ENCODE measurements around the gene TMEM273. TPM values are rescaled to one million over a fixed set of nuclear protein-coding genes. Genes with fewer than 3 reads are reported as not detected.
A peak's percentile ranks its signal among the peaks of the same experiment; 100 is the strongest.

The TMEM273 gene
- total and polyA plus RNA-seq, 4 donors = 12.0 to 41.8 (median 17.5) TPM

- DNase-seq = no peak
- no peak for ATAC-seq (ENCODE audit: insufficient read depth, low FRiP score)
- peaks cover 3 to 57% (median 12%) of the 10 kb centered on the region in 5 donors for H3K4me1 ChIP-seq (ENCODE audit: control insufficient read depth in 5 of 5, insufficient read depth in 5 of 5, low read length in 5 of 5)
- H3K36me3 ChIP-seq (ENCODE audit: control insufficient read depth in 4 of 4, insufficient read depth in 4 of 4, low read length in 4 of 4) = no peaks in the 10 kb centered on the region
- H3K9me3 ChIP-seq (ENCODE audit: control insufficient read depth in 4 of 4, insufficient read depth in 3 of 4, low read length in 3 of 4) = no peaks in the 10 kb centered on the region
- peak overlapping the region in 1 of 2 donors; percentile 93 for H3K9ac ChIP-seq (ENCODE audit: insufficient read depth in 1 of 2, low read length in 2 of 2)
- WGBS, 2 donors = 51 to 57% methylated on average over 9 of the region's 9 CpGs
- no peak for TF ChIP-seq CTCF (IDR thresholded peaks at IDR 0.05; ENCODE audit: control extremely low read depth, extremely low read depth)
- peaks cover 0 to 6% (median 0%) of the 10 kb centered on the region in 3 donors for H3K27me3 ChIP-seq (ENCODE audit: control insufficient read depth in 3 of 3, insufficient read depth in 3 of 3, low read length in 2 of 3)
- peak overlapping the region; percentile 81 to 84 for H3K27ac ChIP-seq (ENCODE audit: low read depth in 1 of 2, low read length in 1 of 2)
- peak overlapping the region; percentile 43 for H3K4me3 ChIP-seq
Measured at GRCh38 chr10:49114718-49115014, 73.5 kb downstream of the TMEM273 start.

GRCh38 chr10:49113741-49114141 lies 74.5 kb downstream of the TMEM273 start:
- no peak overlapping the region for H3K4me3 ChIP-seq
- H3K36me3 ChIP-seq (ENCODE audit: control insufficient read depth in 4 of 4, insufficient read depth in 4 of 4, low read length in 4 of 4) = peaks cover 0 to 6% (median 0%) of the 10 kb centered on the region in 4 donors
- peak overlapping the region in 1 of 2 donors; percentile 4 for H3K27ac ChIP-seq (ENCODE audit: low read depth in 1 of 2, low read length in 1 of 2)
- no peaks in the 10 kb centered on the region for H3K9me3 ChIP-seq (ENCODE audit: control insufficient read depth in 4 of 4, insufficient read depth in 3 of 4, low read length in 3 of 4)
- peaks cover 0 to 6% (median 0%) of the 10 kb centered on the region in 3 donors for H3K27me3 ChIP-seq (ENCODE audit: control insufficient read depth in 3 of 3, insufficient read depth in 3 of 3, low read length in 2 of 3)
- WGBS, 2 donors = 66 to 70% methylated on average over 3 of the region's 3 CpGs
- peak overlapping the region in 1 of 2 donors; percentile 93 for H3K9ac ChIP-seq (ENCODE audit: insufficient read depth in 1 of 2, low read length in 2 of 2)
- DNase-seq = no peak
- H3K4me1 ChIP-seq (ENCODE audit: control insufficient read depth in 5 of 5, insufficient read depth in 5 of 5, low read length in 5 of 5) = peaks cover 4 to 65% (median 12%) of the 10 kb centered on the region in 5 donors
- ATAC-seq (ENCODE audit: insufficient read depth, low FRiP score) = peak; percentile 23
- TF ChIP-seq CTCF (IDR thresholded peaks at IDR 0.05; ENCODE audit: control extremely low read depth, extremely low read depth) = no peak

DNA sequence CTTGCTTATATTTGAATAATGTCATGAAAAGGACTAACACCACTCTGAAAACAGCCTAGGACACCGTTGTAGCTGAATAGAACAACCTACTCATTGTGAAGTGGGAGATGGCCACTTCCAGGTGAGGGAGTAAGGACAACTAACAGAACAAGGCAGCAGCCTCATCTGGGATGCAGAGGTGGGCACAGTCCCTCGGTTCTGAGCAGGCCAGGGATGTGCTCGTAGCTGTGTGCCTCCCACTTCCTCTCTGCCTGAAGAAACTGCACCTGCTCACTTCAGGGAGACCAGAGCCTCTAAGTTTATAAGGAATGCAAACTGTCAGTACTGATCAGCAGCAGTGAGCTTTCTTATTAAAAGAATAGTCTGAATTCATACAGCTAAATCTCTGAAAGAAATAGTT lies 75.3 kb downstream of the TMEM273 start:
- WGBS, 2 donors = 56 to 58% methylated on average over 3 of the region's 3 CpGs
- no peak for TF ChIP-seq CTCF (IDR thresholded peaks at IDR 0.05; ENCODE audit: control extremely low read depth, extremely low read depth)

DNA sequence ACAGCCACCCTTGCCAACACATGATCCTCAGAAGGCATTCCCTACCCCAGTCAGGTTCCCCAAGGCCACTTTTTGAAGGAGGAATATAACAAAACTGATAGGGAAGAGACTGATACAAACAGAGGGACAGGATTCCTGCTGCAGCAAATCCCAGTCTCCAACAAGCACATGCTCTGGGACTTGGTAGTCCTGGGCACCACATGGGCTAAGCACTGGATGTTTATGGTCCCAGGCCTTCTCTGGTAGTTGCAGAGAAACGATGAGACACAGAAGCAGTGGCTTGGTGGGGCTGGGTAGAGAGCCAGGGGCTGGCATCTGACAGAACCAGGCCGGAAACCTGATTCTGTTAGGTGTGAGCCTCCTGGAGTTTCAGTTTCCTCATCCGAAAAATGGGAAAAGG lies 76.1 kb downstream of the TMEM273 start:
- TF ChIP-seq CTCF (IDR thresholded peaks at IDR 0.05; ENCODE audit: control extremely low read depth, extremely low read depth) = no peak
- 82 to 84% methylated on average over 3 of the region's 3 CpGs for WGBS, 2 donors
- Histone ChIP-seq H3K9me3 (ENCODE audit: control insufficient read depth in 4 of 4, insufficient read depth in 3 of 4, low read length in 3 of 4) (peaks cover 0 to 3% (median 0%) of the 10 kb centered on the region in 4 donors), H3K4me3 (no peak overlapping the region), H3K9ac (ENCODE audit: insufficient read depth in 1 of 2, low read length in 2 of 2) (no peak overlapping the region), H3K36me3 (ENCODE audit: control insufficient read depth in 4 of 4, insufficient read depth in 4 of 4, low read length in 4 of 4) (peaks cover 0 to 11% (median 3%) of the 10 kb centered on the region in 4 donors), H3K4me1 (ENCODE audit: control insufficient read depth in 5 of 5, insufficient read depth in 5 of 5, low read length in 5 of 5) (peaks cover 11 to 67% (median 15%) of the 10 kb centered on the region in 5 donors), H3K27ac (ENCODE audit: low read depth in 1 of 2, low read length in 1 of 2) (no peak overlapping the region), H3K27me3 (ENCODE audit: control insufficient read depth in 3 of 3, insufficient read depth in 3 of 3, low read length in 2 of 3) (peaks cover 0 to 6% (median 0%) of the 10 kb centered on the region in 3 donors)
- no peak for ATAC-seq (ENCODE audit: insufficient read depth, low FRiP score)
- no peak for DNase-seq

More for the DNA sequence above, 75.3 kb downstream of the TMEM273 start:
- DNase-seq (no peak), ATAC-seq (ENCODE audit: insufficient read depth, low FRiP score) (no peak)
- Histone ChIP-seq H3K36me3 (ENCODE audit: control insufficient read depth in 4 of 4, insufficient read depth in 4 of 4, low read length in 4 of 4) (peaks cover 0 to 6% (median 0%) of the 10 kb centered on the region in 4 donors), H3K4me3 (no peak overlapping the region), H3K27me3 (ENCODE audit: control insufficient read depth in 3 of 3, insufficient read depth in 3 of 3, low read length in 2 of 3) (peaks cover 0 to 6% (median 0%) of the 10 kb centered on the region in 3 donors), H3K9ac (ENCODE audit: insufficient read depth in 1 of 2, low read length in 2 of 2) (no peak overlapping the region), H3K27ac (ENCODE audit: low read depth in 1 of 2, low read length in 1 of 2) (peak overlapping the region in 1 of 2 donors; percentile 18), H3K4me1 (ENCODE audit: control insufficient read depth in 5 of 5, insufficient read depth in 5 of 5, low read length in 5 of 5) (peaks cover 4 to 61% (median 12%) of the 10 kb centered on the region in 5 donors), H3K9me3 (ENCODE audit: control insufficient read depth in 4 of 4, insufficient read depth in 3 of 4, low read length in 3 of 4) (no peaks in the 10 kb centered on the region)
